ENCODE data around the gene AXIN1. TPM values are rescaled to one million over a fixed set of nuclear protein-coding genes. Genes with fewer than 3 reads are reported as not detected.
"Not testable (repeated sequence)": the region's sequence is repeated elsewhere in the genome, so short reads cannot be mapped to it uniquely, and the experiment has no call there.

The AXIN1 gene
- total RNA-seq, 1 experiment from 2014 or later, result 49.8 TPM

DNA sequence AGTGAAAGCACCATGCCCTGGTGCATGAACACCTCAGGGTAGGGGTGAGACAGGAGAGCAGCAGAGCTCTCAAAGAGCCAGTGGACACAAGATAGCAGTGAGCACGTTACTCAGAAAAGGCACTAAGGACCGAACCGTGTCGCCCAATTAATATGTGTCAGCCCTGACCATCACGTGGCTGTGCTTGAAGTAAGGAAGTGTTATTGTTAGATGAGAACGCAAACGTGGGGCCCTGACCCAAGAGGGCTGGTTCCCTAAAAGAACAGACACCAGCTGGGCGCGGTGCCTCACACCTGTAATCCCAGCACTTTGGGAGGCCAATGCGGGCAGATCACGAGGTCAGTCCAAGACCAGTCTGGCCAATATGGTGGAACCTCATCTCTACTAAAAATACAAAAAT is 16.3 kb downstream of the AXIN1 start:
- Mint-ChIP-seq H3K27ac (ENCODE audit: unreplicated experiment) (no peak overlapping the region), H3K36me3 (ENCODE audit: insufficient read depth, unreplicated experiment) (peaks cover 16% of the 10 kb centered on the region), H3K27me3 (ENCODE audit: unreplicated experiment) (no peaks in the 10 kb centered on the region), H3K4me3 (ENCODE audit: low read depth, unreplicated experiment) (no peak overlapping the region), H3K9me3 (ENCODE audit: low read depth, unreplicated experiment) (peaks cover 3% of the 10 kb centered on the region), H3K4me1 (ENCODE audit: low read depth, unreplicated experiment) (peaks cover 34% of the 10 kb centered on the region)
- BruUV-seq (replicated peaks), result no TSS peak
- no peak for DNase-seq
- CTCF ChIA-PET, result interaction anchor here (0.7 kb wide), 1 partner anchor 16 kb away, joined by 5 read pairs; no protein-coding TSS in a partner anchor
- TF ChIP-seq, protein P1, sequence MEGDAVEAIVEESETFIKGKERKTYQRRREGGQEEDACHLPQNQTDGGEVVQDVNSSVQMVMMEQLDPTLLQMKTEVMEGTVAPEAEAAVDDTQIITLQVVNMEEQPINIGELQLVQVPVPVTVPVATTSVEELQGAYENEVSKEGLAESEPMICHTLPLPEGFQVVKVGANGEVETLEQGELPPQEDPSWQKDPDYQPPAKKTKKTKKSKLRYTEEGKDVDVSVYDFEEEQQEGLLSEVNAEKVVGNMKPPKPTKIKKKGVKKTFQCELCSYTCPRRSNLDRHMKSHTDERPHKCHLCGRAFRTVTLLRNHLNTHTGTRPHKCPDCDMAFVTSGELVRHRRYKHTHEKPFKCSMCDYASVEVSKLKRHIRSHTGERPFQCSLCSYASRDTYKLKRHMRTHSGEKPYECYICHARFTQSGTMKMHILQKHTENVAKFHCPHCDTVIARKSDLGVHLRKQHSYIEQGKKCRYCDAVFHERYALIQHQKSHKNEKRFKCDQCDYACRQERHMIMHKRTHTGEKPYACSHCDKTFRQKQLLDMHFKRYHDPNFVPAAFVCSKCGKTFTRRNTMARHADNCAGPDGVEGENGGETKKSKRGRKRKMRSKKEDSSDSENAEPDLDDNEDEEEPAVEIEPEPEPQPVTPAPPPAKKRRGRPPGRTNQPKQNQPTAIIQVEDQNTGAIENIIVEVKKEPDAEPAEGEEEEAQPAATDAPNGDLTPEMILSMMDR (IDR thresholded peaks at IDR 0.05; ENCODE audit: unreplicated experiment), result no peak
- intact Hi-C loops (cut with micrococcal nuclease; ENCODE audit: unreplicated experiment), result no loop called here

DNA sequence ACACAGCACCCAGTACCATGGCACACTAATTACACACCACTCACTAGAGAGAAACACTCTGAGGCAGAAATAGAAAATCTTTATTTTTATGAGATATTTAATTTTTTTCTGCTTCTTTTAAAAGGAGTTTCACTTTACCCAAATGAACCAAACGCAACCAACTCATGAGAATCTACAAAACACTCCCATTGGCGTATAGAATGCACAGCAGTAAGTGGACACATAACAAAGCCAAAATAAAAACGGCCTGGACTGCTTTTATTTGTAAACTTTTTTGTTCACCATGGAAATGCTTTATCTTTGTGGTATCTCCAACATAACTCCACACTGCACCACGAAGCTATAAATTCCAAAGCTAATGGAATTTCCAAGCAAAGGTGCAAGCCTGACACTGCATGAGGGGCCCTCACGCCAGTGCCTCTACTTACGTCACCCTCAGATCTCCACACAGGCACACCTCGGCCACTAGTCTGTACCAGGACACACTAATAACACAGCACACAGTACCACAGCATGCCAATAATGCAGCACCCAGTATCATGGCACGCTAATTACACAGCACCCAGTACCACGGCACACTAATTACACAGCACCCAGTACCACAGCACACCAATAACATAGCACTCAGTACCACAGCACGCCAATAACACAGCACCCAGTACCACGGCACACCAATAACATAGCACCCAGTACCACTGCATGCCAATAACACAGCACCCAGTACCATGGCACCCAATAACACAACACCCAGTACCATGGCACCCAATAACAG is 17.5 kb downstream of the AXIN1 start:
- H3K4me3 Mint-ChIP-seq (ENCODE audit: low read depth, unreplicated experiment); DNase-seq; intact Hi-C loops (cut with micrococcal nuclease; ENCODE audit: unreplicated experiment); BruUV-seq (replicated peaks); H3K9me3 Mint-ChIP-seq (ENCODE audit: low read depth, unreplicated experiment); H3K27ac Mint-ChIP-seq (ENCODE audit: unreplicated experiment); H3K27me3 Mint-ChIP-seq (ENCODE audit: unreplicated experiment); CTCF ChIA-PET: not testable (repeated sequence)
- Mint-ChIP-seq H3K36me3 (ENCODE audit: insufficient read depth, unreplicated experiment) (peaks cover 19% of the 10 kb centered on the region), H3K4me1 (ENCODE audit: low read depth, unreplicated experiment) (peaks cover 42% of the 10 kb centered on the region)

DNA sequence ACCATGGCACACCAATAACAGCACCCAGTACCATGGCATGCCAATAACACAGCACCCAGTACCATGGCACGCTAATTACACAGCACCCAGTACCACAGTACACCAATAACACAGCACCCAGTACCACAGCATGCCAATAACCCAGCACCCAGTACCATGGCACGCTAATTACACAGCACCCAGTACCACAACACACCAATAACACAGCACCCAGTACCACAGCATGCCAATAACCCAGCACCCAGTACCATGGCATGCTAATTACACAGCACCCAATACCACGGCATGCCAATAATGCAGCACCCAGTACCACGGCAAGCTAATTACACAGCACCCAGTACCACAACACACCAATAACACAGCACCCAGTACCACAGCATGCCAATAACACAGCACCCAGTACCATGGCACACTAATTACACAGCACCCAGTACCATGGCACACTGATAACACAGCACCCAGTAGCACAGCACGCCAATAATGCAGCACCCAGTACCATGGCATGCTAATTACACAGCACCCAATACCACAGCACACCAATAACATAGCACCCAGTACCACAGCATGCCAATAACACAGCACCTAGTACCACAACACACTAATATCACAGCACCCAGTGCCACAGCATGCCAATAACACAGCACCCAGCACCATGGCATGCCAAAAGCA is 18.2 kb downstream of the AXIN1 start:
- BruUV-seq (replicated peaks); H3K27ac Mint-ChIP-seq (ENCODE audit: unreplicated experiment); H3K27me3 Mint-ChIP-seq (ENCODE audit: unreplicated experiment); H3K9me3 Mint-ChIP-seq (ENCODE audit: low read depth, unreplicated experiment); DNase-seq; H3K4me3 Mint-ChIP-seq (ENCODE audit: low read depth, unreplicated experiment); intact Hi-C loops (cut with micrococcal nuclease; ENCODE audit: unreplicated experiment); CTCF ChIA-PET: not testable (repeated sequence)
- Mint-ChIP-seq H3K36me3 (ENCODE audit: insufficient read depth, unreplicated experiment) (peaks cover 21% of the 10 kb centered on the region), H3K4me1 (ENCODE audit: low read depth, unreplicated experiment) (peaks cover 39% of the 10 kb centered on the region)

DNA sequence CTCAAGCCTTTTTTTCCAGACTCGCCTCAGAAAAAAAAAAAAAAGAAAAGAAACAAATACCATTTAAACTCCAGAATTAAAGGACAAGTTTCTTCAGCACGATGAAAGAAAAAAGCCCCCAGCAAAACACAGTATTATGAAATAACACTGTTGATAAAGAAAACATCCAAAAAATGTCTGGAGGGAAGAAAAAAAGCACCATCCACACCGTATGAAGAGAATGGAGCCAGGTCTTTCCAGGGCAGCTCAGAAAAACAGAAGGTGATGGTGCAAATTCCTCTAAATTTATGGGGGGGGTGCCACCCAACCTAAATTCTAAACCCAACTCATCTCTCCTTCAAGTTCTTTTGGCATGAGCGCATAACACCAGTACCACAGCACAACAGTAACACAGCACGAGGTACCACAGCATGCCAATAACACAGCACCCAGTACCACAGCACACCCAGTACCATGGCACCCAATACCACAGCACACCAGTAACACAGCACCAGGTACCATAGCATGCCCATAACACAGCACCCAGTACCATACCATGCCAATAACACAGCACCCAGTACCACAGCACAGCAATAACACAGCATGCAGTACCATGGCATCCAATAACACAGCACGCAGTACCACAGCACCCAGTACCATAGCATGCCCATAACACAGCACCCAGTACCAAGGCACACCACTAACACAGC is 19.0 kb downstream of the AXIN1 start:
- TF ChIP-seq, protein P1 (IDR thresholded peaks at IDR 0.05; ENCODE audit: unreplicated experiment), result no peak
- Mint-ChIP-seq H3K27ac (ENCODE audit: unreplicated experiment) (no peak overlapping the region), H3K4me1 (ENCODE audit: low read depth, unreplicated experiment) (peaks cover 39% of the 10 kb centered on the region), H3K27me3 (ENCODE audit: unreplicated experiment) (no peaks in the 10 kb centered on the region), H3K4me3 (ENCODE audit: low read depth, unreplicated experiment) (no peak overlapping the region), H3K36me3 (ENCODE audit: insufficient read depth, unreplicated experiment) (peaks cover 17% of the 10 kb centered on the region), H3K9me3 (ENCODE audit: low read depth, unreplicated experiment) (peaks cover 3% of the 10 kb centered on the region)
- CTCF ChIA-PET, result no interaction called here
- BruUV-seq (replicated peaks), result no TSS peak
- intact Hi-C loops (cut with micrococcal nuclease; ENCODE audit: unreplicated experiment), result no loop called here
- no peak for DNase-seq

DNA sequence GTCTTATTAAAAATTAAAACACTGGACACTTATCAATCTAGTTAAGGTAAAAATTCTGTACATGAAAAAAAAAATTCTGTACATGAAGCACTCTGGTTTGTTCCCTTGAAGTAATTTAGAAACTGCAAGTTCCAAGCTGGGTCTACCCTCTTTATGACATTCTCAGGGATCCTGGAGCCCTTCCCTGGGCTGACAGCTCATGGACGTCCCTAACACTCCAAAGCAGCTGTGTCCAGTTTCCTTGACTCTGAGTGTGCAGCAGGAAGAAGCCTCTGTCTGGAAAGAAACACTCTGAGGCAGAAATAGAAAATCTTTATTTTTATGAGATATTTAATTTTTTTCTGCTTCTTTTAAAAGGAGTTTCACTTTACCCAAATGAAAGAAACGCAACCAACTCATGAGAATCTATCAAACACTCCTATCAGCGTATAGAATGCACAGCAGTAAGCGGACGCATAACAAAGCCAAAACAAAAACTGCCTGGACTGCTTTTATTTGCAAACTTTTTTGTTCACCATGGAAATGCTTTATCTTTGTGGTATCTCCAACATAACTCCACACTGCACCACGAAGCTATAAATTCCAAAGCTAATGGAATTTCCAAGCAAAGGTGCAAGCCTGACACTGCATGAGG is 21.2 kb downstream of the AXIN1 start:
- intact Hi-C loops (cut with micrococcal nuclease; ENCODE audit: unreplicated experiment); H3K4me3 Mint-ChIP-seq (ENCODE audit: low read depth, unreplicated experiment); H3K27me3 Mint-ChIP-seq (ENCODE audit: unreplicated experiment); DNase-seq; CTCF ChIA-PET; H3K9me3 Mint-ChIP-seq (ENCODE audit: low read depth, unreplicated experiment); BruUV-seq (replicated peaks); H3K27ac Mint-ChIP-seq (ENCODE audit: unreplicated experiment): not testable (repeated sequence)
- peaks cover 31% of the 10 kb centered on the region for H3K36me3 Mint-ChIP-seq (ENCODE audit: insufficient read depth, unreplicated experiment)
- H3K4me1 Mint-ChIP-seq (ENCODE audit: low read depth, unreplicated experiment), result peaks cover 39% of the 10 kb centered on the region

Measured in Calu3 (cell line).